Adipocyte (in vitro differentiated cells): Measurements from ENCODE around the gene CLPX.
"Not testable (repeated sequence)": the region's sequence is repeated elsewhere in the genome, so short reads cannot be mapped to it uniquely, and the experiment has no call there.

Experiments used
- DNase-seq: peaks from one replicate; pipeline ENCODE4 v3.0.0-alpha.2; 2015; ENCODE audit warnings: low read depth
- H3K27me3 ChIP-seq: replicated peaks from 2 replicates; pipeline ENCODE4 v1.7.0; 2013; ENCODE audit warnings: mild to moderate bottlenecking, low read length, moderate library complexity; ENCODE audit not compliant: control insufficient read depth, insufficient read depth
- H3K36me3 ChIP-seq: 2 replicates; pipeline ENCODE4 v1.7.0; 2013; ENCODE audit warnings: low read length, mild to moderate bottlenecking, moderate library complexity; ENCODE audit not compliant: control insufficient read depth, insufficient read depth, severe bottlenecking
- H3K4me1 ChIP-seq: 2 replicates; pipeline ENCODE4 v1.7.0; 2013; ENCODE audit warnings: mild to moderate bottlenecking, low read length, moderate library complexity; ENCODE audit not compliant: control insufficient read depth, insufficient read depth
- H3K4me3 ChIP-seq: 2 replicates; pipeline ENCODE4 v1.7.0; 2013; ENCODE audit warnings: mild to moderate bottlenecking, low read length, moderate library complexity
- H3K9ac ChIP-seq: 2 replicates; pipeline ENCODE4 v1.7.0; 2013; ENCODE audit warnings: mild to moderate bottlenecking, low read length, moderate library complexity
- H3K9me3 ChIP-seq: 2 replicates; pipeline ENCODE4 v1.7.0; 2013; ENCODE audit warnings: mild to moderate bottlenecking, low read length, moderate library complexity; ENCODE audit not compliant: control insufficient read depth

The CLPX gene

GRCh38 chr15:65204931-65205660 is 20.0 kb upstream of the CLPX start:
- H3K4me3 ChIP-seq = no peak overlapping the region
- H3K36me3 ChIP-seq = no peaks in the 10 kb centered on the region
- no peak overlapping the region for H3K9ac ChIP-seq
- H3K27me3 ChIP-seq = peaks cover 5% of the 10 kb centered on the region
- no peaks in the 10 kb centered on the region for H3K9me3 ChIP-seq
- H3K4me1 ChIP-seq = peaks cover 15% of the 10 kb centered on the region
- DNase-seq = no peak

- no peaks in the 10 kb centered on the region for H3K9me3 ChIP-seq
- no peak for DNase-seq
- H3K4me3 ChIP-seq = no peak overlapping the region
- H3K9ac ChIP-seq = no peak overlapping the region
- H3K36me3 ChIP-seq = no peaks in the 10 kb centered on the region
- H3K4me1 ChIP-seq = peaks cover 7% of the 10 kb centered on the region
- H3K27me3 ChIP-seq = peaks cover 5% of the 10 kb centered on the region
Measured at GRCh38 chr15:65204236-65204930, 19.2 kb upstream of the CLPX start.

GRCh38 chr15:65201918-65202317 is 16.8 kb upstream of the CLPX start:
- Histone ChIP-seq H3K9me3 (no peaks in the 10 kb centered on the region), H3K36me3 (no peaks in the 10 kb centered on the region), H3K9ac (no peak overlapping the region), H3K27me3 (peaks cover 5% of the 10 kb centered on the region), H3K4me1 (peaks cover 5% of the 10 kb centered on the region), H3K4me3 (no peak overlapping the region)
- DNase-seq = no peak

DNA sequence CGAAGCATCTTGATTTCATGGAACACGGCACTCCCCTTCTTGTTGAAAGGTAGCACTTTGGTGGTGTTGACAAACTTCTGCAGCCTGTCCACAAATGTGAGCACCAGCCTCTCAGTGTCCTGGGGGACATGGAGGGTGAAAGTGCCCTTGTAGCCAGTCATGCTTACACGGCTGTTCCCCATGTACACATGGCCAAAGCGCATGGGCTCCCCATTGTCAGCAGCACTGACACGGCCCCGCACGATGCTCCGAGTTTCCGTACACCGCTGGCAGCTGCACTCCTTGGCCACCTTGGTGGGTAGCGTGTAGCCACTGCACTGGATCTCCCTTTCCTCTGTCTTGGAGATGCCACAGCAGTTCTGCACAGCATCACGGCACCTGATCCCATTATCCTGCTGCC is 13.4 kb upstream of the CLPX start:
- Histone ChIP-seq H3K27me3 (no peaks in the 10 kb centered on the region), H3K4me3 (no peak overlapping the region), H3K9me3 (no peaks in the 10 kb centered on the region), H3K4me1 (peaks cover 17% of the 10 kb centered on the region), H3K36me3 (no peaks in the 10 kb centered on the region), H3K9ac (no peak overlapping the region)
- no peak for DNase-seq

DNA sequence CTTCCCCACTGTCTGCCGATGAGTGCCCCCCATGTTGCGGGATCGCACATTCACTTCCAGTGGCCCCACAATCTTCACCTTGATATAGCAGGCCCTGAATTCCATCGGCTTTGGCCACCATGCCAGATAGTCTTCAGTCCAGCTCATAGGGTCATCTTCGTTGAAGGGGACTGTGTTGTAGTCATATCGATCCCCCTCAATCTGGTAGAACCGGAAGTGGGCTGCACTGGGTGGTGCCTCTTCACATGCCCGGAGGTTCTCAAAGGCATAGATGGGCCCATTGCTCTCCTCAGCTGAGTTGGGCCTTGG is 12.1 kb upstream of the CLPX start:
- Histone ChIP-seq H3K9ac (no peak overlapping the region), H3K4me1 (peaks cover 17% of the 10 kb centered on the region), H3K9me3 (no peaks in the 10 kb centered on the region), H3K4me3 (no peak overlapping the region), H3K36me3 (no peaks in the 10 kb centered on the region), H3K27me3 (no peaks in the 10 kb centered on the region)
- DNase-seq = no peak

DNA sequence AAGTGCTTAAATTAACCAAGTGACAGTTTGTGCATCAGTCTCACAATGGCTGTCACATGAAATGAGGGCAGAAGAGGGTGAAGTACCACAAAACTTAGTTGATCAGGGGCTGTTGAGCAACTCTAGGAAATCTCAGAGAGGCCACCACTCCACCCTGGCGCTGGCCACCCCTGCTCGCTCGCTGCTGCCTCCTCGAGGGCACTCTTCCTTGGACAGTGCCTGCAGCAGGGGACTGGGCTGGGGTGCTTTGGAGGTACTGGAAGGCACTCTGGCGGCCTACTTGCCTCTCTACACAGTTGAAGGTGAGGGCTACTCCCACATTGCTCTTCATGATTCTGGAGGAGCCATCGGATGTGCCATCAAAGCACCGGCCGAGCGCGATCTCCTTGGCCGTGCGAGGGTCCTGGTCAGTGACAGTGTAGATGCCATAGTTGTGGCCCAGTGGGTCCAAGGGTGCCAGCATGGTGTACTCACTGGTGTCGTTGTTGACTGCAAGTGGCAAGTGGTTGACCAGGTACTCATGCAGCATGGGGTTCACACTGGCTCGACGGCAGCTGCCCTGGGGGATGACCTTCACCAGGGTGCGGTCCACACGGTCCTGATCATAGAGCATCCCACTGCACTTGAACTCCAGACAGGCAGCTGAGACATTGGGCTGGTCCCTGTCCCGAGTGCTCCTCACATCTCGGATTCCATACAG is 11.6 kb upstream of the CLPX start:
- H3K36me3 ChIP-seq = no peaks in the 10 kb centered on the region
- DNase-seq = no peak
- H3K27me3 ChIP-seq = no peaks in the 10 kb centered on the region
- H3K9ac ChIP-seq = no peak overlapping the region
- peaks cover 17% of the 10 kb centered on the region for H3K4me1 ChIP-seq
- H3K9me3 ChIP-seq = no peaks in the 10 kb centered on the region
- no peak overlapping the region for H3K4me3 ChIP-seq

DNA sequence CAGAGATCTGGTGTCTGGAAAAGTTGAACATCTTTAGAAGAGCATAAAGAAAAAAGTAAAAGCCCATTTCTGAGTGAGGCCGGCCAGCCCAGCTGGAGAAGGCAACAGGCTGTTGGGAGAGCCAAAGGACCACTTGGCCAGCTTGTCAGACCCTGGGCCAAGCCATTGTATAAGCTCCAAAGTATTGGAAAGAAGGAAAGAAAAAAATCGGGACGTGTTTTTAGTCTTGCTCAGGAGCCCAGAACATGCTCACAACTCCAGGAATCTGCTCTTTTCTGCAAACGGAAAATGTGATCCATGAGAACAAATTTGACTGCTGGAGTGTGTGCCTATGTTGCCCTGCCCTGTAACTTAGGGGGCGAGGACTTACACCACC is 10.4 kb upstream of the CLPX start:
- no peak overlapping the region for H3K4me3 ChIP-seq
- no peak for DNase-seq
- peaks cover 14% of the 10 kb centered on the region for H3K4me1 ChIP-seq
- no peaks in the 10 kb centered on the region for H3K9me3 ChIP-seq
- no peaks in the 10 kb centered on the region for H3K27me3 ChIP-seq
- H3K9ac ChIP-seq = no peak overlapping the region
- no peaks in the 10 kb centered on the region for H3K36me3 ChIP-seq

- Histone ChIP-seq H3K36me3 (no peaks in the 10 kb centered on the region), H3K4me1 (peaks cover 12% of the 10 kb centered on the region), H3K4me3 (no peak overlapping the region), H3K27me3 (no peaks in the 10 kb centered on the region), H3K9me3 (no peaks in the 10 kb centered on the region), H3K9ac (no peak overlapping the region)
- no peak for DNase-seq
Measured at GRCh38 chr15:65194826-65195547, 9.8 kb upstream of the CLPX start.

DNA sequence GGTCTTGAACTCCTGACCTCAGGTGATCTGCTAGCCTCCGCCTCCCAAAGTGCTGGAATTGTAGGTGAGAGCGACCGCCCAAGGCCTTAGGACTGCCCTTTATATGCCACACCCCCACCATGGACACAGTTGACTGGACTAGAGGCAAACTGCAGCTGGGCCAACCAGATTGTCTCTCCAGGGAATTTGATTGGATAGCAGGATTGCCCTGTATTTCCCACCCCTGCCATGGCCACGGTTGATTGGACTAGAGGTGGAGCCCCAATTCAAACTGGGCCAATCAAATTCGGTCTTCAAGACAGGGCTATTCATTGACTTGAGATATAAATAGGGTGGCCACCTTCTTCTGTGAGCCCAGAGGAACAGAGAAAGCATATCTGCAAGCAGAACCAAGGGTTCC is 6.9 kb upstream of the CLPX start:
- DNase-seq = no peak
- no peaks in the 10 kb centered on the region for H3K9me3 ChIP-seq
- no peak overlapping the region for H3K9ac ChIP-seq
- no peaks in the 10 kb centered on the region for H3K27me3 ChIP-seq
- no peak overlapping the region for H3K4me3 ChIP-seq
- H3K4me1 ChIP-seq = peaks cover 12% of the 10 kb centered on the region
- H3K36me3 ChIP-seq = no peaks in the 10 kb centered on the region

DNA sequence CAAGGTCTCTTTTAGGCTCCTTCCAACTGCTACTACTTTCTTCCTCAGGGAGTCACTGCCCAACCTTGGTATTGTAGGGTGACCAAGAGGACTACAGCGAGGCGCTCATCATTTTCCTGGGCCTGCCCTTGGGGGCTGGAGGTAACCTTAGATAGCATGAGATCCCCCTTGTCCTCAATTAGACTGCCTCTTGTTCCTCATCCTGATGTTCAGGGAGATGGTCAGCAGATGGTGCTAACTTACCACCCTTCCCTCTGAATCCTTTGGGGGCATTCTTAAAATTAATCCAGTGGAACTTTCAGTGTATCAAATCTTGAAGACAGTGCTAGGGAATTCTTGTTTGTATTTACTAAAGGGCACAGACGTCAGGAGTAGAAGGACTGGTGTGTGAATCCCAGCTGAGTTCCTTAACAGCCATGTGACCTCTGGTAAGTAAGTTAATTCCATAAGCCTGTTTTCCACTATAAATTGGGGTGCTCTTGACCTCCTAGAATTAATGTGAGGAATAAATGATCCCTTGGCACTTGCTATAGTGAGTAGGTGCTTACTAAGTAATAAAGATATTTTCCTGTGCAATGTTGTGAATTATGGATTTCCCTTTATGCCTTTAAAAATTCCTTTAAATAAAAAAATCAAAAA is 4.1 kb upstream of the CLPX start:
- no peak overlapping the region for H3K9ac ChIP-seq
- DNase-seq = peak; percentile 80
- H3K36me3 ChIP-seq = no peaks in the 10 kb centered on the region
- H3K4me1 ChIP-seq = peaks cover 5% of the 10 kb centered on the region
- no peaks in the 10 kb centered on the region for H3K27me3 ChIP-seq
- H3K4me3 ChIP-seq = no peak overlapping the region
- no peaks in the 10 kb centered on the region for H3K9me3 ChIP-seq

GRCh38 chr15:65188472-65188871 is 3.3 kb upstream of the CLPX start:
- DNase-seq, H3K4me1 ChIP-seq, H3K9me3 ChIP-seq, H3K9ac ChIP-seq, H3K4me3 ChIP-seq, H3K36me3 ChIP-seq, H3K27me3 ChIP-seq: not testable (repeated sequence)
